Activated T-cell treated with anti-CD3 and anti-CD28 coated beads, Interleukin-2, amount 50 U/mL, for 1 hour (primary cell): ENCODE data around the gene HSPB7.
"Not testable (repeated sequence)": the region's sequence is repeated elsewhere in the genome, so short reads cannot be mapped to it uniquely, and the experiment has no call there.

Experiments
- DNase-seq: peaks from one replicate; pipeline ENCODE4 v3.0.0-alpha.2; 2020

The HSPB7 gene

GRCh38 chr1:16017461-16018303 is at the start of gene HSPB7:
TSS of gene HSPB7 (minus strand) at chr1:16018043. CDS start at chr1:16017963, 80 bp downstream.
- no peak for DNase-seq

GRCh38 chr1:16067127-16067768 is 49.4 kb upstream of the HSPB7 start:
- DNase-seq, result no peak

GRCh38 chr1:16066245-16066644 is 48.4 kb upstream of the HSPB7 start:
- DNase-seq, result no peak

- no peak for DNase-seq
Observed at GRCh38 chr1:16065269-16065576, 47.4 kb upstream of the HSPB7 start.

DNA sequence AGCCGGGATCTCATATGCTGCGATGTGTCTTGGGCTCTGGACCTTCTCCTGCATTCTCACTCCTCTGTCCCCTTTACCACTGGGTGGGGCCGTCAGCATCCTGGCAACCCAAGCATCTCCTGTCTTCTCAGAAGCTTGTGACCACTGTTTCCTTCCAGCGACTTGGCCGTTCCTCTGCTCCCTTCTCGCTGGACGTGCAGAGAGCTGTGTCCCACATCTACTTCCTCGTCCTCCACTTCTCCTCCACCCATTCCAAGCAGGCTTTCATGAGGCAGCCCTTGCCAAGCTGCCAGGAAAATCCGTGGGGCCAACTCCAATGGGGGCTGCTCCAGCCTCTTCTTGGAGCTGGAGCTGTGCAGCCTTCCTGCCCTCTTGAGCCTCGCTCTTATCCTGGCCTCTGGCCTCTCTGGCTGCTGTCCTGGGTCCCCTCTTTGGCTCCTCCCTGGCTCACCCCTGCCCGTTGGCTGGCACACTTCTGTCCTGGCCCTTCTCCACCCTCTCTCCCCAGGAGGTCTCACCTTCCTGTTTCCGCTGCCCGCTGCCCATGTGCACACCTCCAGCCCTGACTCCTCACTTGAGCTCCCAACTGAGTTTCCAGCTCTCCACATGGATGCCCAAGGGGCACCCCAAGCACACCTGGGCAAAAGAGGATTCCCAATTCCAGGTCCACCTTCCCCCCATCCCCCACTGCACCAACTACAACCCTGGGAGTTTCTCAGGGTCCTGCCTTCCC is 46.9 kb upstream of the HSPB7 start:
- no peak for DNase-seq

- no peak for DNase-seq
Observed at GRCh38 chr1:16063921-16064320, 46.1 kb upstream of the HSPB7 start.

DNA sequence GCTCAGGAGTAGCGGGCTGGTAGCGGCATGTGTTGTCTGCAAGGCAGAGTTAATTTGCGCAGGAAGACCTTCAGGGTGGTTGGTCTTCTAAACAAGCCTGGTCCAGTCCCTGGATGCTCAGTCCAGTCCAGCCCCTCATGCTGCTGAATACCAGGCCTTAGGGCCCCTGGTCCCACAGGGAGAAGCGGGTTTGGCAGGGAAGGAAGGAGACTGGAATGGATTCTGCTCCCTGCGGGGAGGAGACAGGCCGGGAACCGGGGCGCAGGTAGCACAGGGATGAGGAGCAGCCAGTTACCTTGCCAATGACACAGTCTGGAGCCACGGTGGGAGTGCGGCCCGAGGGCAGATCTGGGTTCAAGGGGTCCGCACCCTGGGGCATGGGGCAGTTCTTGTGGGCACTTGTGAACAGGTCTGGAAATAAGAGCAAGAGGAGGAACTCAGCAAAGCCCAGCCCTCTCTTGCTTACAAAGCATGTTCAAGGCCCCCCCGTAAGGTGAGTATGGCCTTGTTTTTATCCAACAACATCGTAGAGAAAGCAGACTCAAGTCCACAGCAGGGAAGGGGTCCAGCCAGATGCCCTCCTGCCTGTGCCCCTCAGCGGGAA is 45.5 kb upstream of the HSPB7 start:
- DNase-seq, result no peak

- not testable (repeated sequence) for DNase-seq
Observed at GRCh38 chr1:16062687-16063075, 44.8 kb upstream of the HSPB7 start.

GRCh38 chr1:16061989-16062686 is 44.3 kb upstream of the HSPB7 start:
- DNase-seq, result not testable (repeated sequence)

- DNase-seq, result no peak
Observed at GRCh38 chr1:16061266-16061665, 43.4 kb upstream of the HSPB7 start.

- DNase-seq, result not testable (repeated sequence)
Observed at GRCh38 chr1:16058394-16059120, 40.7 kb upstream of the HSPB7 start.

GRCh38 chr1:16057314-16057915 is 39.6 kb upstream of the HSPB7 start:
- DNase-seq, result not testable (repeated sequence)

DNA sequence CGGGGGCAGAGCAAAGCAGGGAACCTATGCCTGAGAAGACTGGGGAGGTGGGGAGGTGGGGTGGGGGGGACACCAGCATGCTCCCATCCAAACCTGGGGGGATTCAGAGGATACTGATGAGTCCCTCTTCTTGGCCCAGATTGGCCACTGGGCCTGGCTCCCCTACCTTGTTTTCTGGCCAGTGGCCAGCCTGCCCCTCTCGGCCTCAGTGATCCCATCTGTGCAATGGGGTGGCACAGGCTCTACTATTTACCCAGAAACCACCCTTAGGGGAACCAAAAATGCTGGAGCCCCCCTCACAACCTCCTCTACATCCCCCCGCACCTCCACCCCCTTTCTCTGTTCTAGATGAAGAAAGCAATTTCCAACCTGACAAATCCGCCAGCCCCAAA is 38.7 kb upstream of the HSPB7 start:
- not testable (repeated sequence) for DNase-seq

GRCh38 chr1:16055613-16056520 is 38.0 kb upstream of the HSPB7 start:
- DNase-seq, result peak; percentile 86

DNA sequence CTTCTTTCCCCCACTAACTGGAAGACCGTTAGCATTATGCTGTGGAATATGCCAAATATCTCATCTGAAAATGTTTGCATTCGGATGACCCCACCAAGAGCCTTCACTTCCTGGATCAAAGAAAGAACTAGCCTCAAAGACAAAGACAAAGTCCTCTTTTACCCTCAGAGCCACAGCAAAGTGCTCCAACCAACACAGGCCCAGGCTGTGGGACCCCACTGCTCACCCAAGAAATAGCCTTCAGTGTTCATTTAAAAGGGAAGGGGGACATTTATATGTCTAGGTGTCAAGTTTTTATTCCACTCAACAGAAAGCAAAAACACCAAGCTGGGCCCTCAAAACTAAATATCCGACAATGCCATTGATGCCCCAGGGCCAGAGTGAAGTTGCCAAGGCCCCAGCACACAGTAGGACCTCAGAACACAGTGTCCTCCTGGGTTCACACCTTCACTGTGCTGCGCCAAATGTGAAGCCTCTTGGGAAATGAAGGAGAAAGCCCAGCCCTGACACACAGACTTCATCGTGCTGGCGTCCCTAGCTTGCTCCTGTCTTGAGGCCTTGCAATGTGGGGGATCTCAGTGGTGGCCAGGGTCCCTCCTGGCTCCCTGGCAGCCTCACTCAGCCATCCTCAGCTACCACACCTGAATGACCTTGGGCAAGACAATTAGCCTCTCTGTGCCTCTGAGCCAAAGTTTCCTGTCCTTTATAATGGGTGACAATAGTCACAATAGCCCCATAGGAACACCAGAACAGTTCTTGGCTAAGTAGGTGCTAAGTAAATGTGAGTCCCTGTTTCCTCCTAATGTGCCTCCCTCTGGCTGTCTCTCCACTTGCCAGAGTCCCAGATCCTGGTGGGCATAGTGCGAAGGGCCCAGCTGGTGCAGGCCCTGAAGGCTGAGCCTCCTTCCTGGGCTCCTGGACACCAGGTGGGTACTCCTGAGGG is 37.0 kb upstream of the HSPB7 start:
- no peak for DNase-seq

DNA sequence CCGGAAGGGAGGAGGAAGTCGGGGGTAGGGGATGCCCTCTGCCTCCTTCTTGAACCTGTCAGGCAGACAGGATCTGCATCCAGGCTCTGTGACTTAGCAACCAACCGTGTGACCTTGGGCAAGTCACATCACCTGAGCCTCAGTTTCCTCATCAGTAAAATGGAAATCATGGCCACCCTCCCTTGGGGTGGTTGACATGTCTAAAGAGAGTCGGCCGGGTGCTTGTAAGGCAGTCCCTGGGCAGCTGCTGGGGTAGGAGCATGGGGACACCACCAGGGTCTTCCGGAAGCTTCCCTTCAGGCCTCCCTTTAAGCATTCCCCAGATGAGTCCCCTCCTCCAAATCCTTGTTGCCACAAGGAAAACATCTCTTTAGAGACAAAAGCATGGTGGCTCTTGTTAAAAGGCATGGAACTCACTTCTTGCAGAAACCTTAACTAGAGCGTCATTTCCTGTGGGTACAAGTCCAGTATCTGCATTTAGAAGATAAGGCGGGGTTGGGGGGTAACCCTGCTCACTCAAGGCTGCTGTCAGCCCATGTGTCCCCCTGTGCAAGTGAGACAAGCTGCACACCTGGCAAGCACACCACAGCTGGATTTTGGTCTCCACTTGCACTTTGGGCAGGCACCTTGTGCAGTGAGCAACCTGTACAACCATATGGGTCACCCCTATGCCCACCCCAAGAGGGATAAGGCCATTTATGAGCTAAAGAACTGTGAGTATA is 36.1 kb upstream of the HSPB7 start:
- no peak for DNase-seq

DNA sequence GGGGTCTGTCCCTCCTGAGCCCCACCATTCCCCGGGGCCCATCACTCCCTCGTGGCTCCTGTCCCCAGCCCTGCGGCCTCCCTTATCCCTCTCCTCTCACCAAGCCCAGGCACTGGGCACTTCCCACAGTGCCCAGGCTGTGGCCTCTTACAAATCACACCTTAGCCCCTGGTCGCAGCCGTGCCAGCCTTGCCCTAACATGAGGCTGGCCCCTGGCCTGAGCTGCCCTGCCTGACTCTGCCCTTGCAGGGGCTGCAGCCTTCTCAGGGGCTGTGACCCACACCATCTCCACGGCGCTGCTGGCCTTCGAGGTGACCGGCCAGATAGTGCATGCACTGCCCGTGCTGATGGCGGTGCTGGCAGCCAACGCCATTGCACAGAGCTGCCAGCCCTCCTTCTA is 34.1 kb upstream of the HSPB7 start:
- not testable (repeated sequence) for DNase-seq

DNA sequence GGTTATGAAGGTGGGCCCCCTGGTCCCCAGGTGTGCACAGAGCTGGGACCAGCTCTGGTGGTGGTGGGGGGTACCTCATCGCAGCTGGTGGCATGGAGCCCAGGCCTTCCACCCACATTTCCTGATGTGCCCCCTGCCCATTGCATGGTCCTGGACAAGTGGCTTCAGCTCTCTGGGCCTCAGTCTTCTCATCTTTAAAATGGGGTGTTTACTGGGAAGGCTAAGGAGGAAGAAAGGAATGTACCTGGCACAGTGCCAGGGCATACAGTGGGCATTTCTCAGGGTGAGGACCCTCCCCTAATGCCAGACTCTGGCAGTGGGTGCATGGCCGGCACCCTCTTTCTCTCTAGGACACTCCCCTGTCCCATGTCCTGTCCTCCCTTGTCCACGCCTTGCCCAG is 33.2 kb upstream of the HSPB7 start:
- DNase-seq, result no peak

DNA sequence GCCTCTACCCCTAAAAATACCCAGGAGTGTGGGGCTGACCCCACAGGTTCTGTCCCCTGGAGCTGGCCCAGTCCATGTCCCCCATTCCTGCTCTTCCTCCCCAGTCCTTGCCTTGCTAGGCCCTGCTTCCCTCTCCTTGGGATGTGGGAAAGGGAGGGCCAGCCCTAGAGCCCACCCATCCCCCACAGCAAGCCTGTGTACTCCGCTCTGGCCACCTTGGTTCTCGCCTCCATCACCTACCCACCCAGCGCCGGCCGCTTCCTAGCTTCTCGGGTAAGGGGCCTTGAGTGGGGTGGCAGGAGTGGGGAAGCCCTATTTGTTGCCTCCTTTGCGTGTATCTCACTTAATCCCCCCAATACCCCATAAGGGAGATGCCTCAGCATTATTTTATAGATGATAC is 32.5 kb upstream of the HSPB7 start:
- DNase-seq, result no peak
